Neural progenitor cell (in vitro differentiated cells): ENCODE results near the gene ZDHHC7. TPM values are rescaled to one million over a fixed set of nuclear protein-coding genes. Genes with fewer than 3 reads are reported as not detected.

Experiments used
- DNase-seq: peaks from one replicate; pipeline ENCODE4 v3.0.0-alpha.2; 2016; ENCODE audit warnings: low spot score
- H2AFZ ChIP-seq: fragments of 200-600 bp; sonication (generic); replicated peaks from 2 replicates; pipeline ENCODE4 v1.6.1; 2016; ENCODE audit warnings: antibody characterized with exemption
- H3F3A ChIP-seq: fragments of 200-600 bp; sonication (generic); 2 replicates; pipeline ENCODE4 v1.6.1; 2016; ENCODE audit warnings: antibody characterized with exemption, low read depth
- H3K27ac ChIP-seq: fragments of 200-600 bp; sonication (generic); 2 replicates; pipeline ENCODE4 v1.5.1; 2016; ENCODE audit warnings: mild to moderate bottlenecking
- H3K27me3 ChIP-seq: fragments of 200-600 bp; sonication (generic); 2 replicates; pipeline ENCODE4 v1.6.1; 2016; ENCODE audit warnings: mild to moderate bottlenecking, moderate library complexity
- H3K36me3 ChIP-seq: fragments of 200-600 bp; sonication (generic); 2 replicates; pipeline ENCODE4 v1.5.1; 2016
- H3K4me1 ChIP-seq: fragments of 200-600 bp; sonication (generic); 2 replicates; pipeline ENCODE4 v1.6.1; 2016; ENCODE audit warnings: mixed run types
- H3K4me2 ChIP-seq: fragments of 200-600 bp; sonication (generic); 2 replicates; pipeline ENCODE4 v1.6.1; 2016
- H3K4me3 ChIP-seq: fragments of 200-600 bp; sonication (generic); 2 replicates; pipeline ENCODE4 v1.5.1; 2016
- H3K79me2 ChIP-seq: fragments of 200-600 bp; sonication (generic); 2 replicates; pipeline ENCODE4 v1.6.1; 2016; ENCODE audit warnings: low read depth
- H3K9ac ChIP-seq: fragments of 200-600 bp; sonication (generic); 2 replicates; pipeline ENCODE4 v1.6.1; 2016
- H3K9me3 ChIP-seq: fragments of 200-600 bp; sonication (generic); 2 replicates; pipeline ENCODE4 v1.5.1; 2016; ENCODE audit warnings: low read depth
- H4K20me1 ChIP-seq: fragments of 200-600 bp; sonication (generic); 2 replicates; pipeline ENCODE4 v1.6.1; 2016; ENCODE audit warnings: low read depth
- H3K27ac Mint-ChIP-seq: 3 replicates; pipeline ENCODE4 v1.8.0; 2021; ENCODE audit warnings: mixed read lengths
- H3K27me3 Mint-ChIP-seq: 2 replicates; pipeline ENCODE4 v1.8.0; 2022; ENCODE audit warnings: low read depth, mild to moderate bottlenecking, inconsistent platforms, moderate library complexity, mixed read lengths; ENCODE audit not compliant: insufficient read depth
- H3K36me3 Mint-ChIP-seq: 3 replicates; pipeline ENCODE4 v1.8.0; 2021; ENCODE audit warnings: mixed read lengths
- H3K4me1 Mint-ChIP-seq: 3 replicates; pipeline ENCODE4 v1.8.0; 2021; ENCODE audit warnings: mixed read lengths
- H3K4me3 Mint-ChIP-seq: 3 replicates; pipeline ENCODE4 v1.8.0; 2021; ENCODE audit warnings: mild to moderate bottlenecking, moderate library complexity, mixed read lengths
- H3K9me3 Mint-ChIP-seq: 3 replicates; pipeline ENCODE4 v1.8.0; 2020; ENCODE audit warnings: mixed read lengths
- EZH2 ChIP-seq: fragments of 200-600 bp; sonication (generic); IDR thresholded peaks from 2 replicates; pipeline ENCODE4 v1.6.1; 2017; ENCODE audit warnings: antibody characterized with exemption, mild to moderate bottlenecking, moderate library complexity
- EZH2phosphoT487 ChIP-seq: fragments of 200-600 bp; sonication (generic); IDR thresholded peaks from 2 replicates; pipeline ENCODE4 v1.6.1; 2017; ENCODE audit warnings: antibody characterized with exemption
- total RNA-seq: library from RNA; depleted of rRNA; stranded (reverse); fragments of >200 nt; gene quantifications from 2 replicates; pipeline ENCODE4 v1.2.3, GENCODE V29; 2015; ENCODE audit warnings: low replicate concordance
- TF ChIP-seq, protein P1 (sequence below): fragments of 200-600 bp; sonication (generic); IDR thresholded peaks from 2 replicates; pipeline ENCODE4 v1.5.1; 2017; ENCODE audit warnings: antibody characterized with exemption, mild to moderate bottlenecking

The ZDHHC7 gene
- total RNA-seq, 1 donor from 2014 or later, result 57.0 TPM

DNA sequence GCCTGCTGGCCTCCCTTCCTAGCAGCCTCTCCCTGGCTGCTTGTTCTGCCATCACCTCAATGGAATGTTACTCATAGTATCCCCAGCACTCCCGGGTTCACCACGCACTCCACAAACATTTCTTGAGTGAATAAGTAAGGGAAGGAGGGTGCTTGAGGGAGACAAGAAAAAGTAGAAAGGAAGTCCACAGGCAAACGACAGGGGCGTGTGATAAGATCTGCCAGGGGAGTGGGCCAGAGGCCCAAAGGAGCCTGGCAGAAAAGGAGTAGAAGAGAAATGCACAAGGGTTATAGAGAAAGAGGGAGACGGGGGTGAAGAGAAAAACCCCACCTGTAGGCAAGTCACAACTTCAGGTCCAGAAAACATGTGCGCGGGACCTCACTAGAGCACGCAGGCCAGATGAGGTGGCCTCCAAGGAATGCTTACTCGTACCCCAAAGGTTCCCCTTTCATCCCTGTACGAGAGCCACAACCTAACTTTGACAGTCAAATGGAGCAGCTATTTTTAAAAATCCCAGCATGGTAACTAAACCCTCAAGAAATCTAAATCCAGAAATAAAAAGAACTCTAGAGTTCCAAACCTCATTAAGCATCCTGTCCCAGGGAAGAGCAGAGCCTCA is 6.6 kb downstream of the ZDHHC7 start:
- DNase-seq, result no peak
- Mint-ChIP-seq H3K4me3 (peak overlapping the region; percentile 59), H3K4me1 (peaks cover 34% of the 10 kb centered on the region), H3K9me3 (no peaks in the 10 kb centered on the region), H3K36me3 (peaks cover 8% of the 10 kb centered on the region), H3K27me3 (peaks cover 4% of the 10 kb centered on the region), H3K27ac (no peak overlapping the region)
- Histone ChIP-seq H3K79me2 (peaks cover 100% of the 10 kb centered on the region), H3K4me2 (no peak overlapping the region), H3K4me3 (no peak overlapping the region), H2AFZ (no peak overlapping the region), H3K9me3 (no peaks in the 10 kb centered on the region), H3K27ac (no peak overlapping the region), H3K4me1 (peaks cover 16% of the 10 kb centered on the region), H3F3A (no peaks in the 10 kb centered on the region), H4K20me1 (peaks cover 79% of the 10 kb centered on the region), H3K27me3 (no peaks in the 10 kb centered on the region), H3K9ac (no peak overlapping the region), H3K36me3 (no peaks in the 10 kb centered on the region)
- TF ChIP-seq, protein P1, sequence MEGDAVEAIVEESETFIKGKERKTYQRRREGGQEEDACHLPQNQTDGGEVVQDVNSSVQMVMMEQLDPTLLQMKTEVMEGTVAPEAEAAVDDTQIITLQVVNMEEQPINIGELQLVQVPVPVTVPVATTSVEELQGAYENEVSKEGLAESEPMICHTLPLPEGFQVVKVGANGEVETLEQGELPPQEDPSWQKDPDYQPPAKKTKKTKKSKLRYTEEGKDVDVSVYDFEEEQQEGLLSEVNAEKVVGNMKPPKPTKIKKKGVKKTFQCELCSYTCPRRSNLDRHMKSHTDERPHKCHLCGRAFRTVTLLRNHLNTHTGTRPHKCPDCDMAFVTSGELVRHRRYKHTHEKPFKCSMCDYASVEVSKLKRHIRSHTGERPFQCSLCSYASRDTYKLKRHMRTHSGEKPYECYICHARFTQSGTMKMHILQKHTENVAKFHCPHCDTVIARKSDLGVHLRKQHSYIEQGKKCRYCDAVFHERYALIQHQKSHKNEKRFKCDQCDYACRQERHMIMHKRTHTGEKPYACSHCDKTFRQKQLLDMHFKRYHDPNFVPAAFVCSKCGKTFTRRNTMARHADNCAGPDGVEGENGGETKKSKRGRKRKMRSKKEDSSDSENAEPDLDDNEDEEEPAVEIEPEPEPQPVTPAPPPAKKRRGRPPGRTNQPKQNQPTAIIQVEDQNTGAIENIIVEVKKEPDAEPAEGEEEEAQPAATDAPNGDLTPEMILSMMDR, result no peak
- TF ChIP-seq EZH2 (no peak), EZH2phosphoT487 (no peak)

DNA sequence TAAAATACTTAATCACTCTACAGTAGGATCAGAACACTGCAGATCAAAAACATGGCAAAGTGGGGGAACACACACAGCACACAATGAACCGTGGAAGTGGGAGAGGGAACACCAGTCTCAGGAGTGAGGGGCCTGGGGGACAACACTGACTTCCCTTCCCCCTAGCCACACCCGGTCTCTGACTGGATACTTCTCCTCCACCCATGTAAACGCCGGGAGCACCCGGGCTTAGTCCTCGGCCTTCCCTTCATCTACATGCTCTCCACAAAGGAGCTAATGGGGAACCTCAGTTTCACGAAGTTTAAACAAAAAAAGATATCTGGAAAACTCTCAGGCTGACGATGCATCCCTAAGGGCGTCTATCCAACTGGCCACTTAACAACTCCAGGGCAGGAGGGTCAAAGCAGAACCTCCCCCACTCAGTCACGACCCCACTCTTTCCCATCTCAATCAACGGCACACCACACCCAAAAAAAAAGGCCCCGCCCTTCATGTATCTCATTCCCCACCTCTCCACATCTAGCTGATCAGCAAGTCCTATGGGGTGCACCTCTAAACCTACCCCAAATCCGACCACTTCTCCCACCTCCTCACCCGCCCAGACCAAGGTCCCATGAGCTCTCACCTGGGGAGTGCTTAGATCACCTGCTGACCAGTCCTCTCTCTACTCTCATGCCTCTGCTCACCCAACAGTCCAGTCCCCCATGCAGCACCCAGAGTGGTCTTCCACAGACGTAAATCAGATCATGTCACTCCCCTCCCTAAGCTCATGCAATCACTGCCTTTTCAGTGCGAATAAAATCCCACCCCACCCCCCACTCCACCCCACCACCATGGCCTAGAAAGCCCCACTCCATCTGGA is 7.4 kb downstream of the ZDHHC7 start:
- Mint-ChIP-seq H3K9me3 (no peaks in the 10 kb centered on the region), H3K4me1 (peaks cover 29% of the 10 kb centered on the region), H3K27ac (no peak overlapping the region), H3K27me3 (peaks cover 4% of the 10 kb centered on the region), H3K36me3 (peaks cover 12% of the 10 kb centered on the region), H3K4me3 (no peak overlapping the region)
- Histone ChIP-seq H3K36me3 (no peaks in the 10 kb centered on the region), H3K4me3 (no peak overlapping the region), H3K27ac (no peak overlapping the region), H3K79me2 (peaks cover 100% of the 10 kb centered on the region), H3K4me2 (no peak overlapping the region), H3K9ac (no peak overlapping the region), H3K9me3 (no peaks in the 10 kb centered on the region), H2AFZ (no peak overlapping the region), H3F3A (no peaks in the 10 kb centered on the region), H3K27me3 (no peaks in the 10 kb centered on the region), H3K4me1 (peaks cover 16% of the 10 kb centered on the region), H4K20me1 (peaks cover 74% of the 10 kb centered on the region)
- no peak for TF ChIP-seq EZH2phosphoT487
- DNase-seq, result no peak

DNA sequence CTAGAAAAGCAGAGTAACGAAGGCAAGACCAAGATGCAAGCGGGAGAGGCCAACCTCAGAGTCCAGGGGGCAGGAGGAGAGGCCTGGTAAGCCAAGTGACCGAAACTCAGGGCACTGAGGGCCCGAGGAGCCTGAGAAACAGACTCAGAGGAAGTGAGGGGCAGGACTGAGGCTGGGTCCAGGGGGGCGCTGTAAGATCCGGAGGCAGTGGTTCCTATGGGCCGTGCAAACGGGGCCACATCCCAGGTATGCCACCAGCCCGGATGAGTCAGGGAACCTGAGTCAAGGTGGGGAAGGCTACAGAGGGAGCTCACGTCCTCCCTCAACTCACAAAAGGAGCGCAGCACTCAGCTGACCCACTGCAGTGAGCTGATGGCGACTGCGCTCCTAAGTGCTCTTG is 8.3 kb downstream of the ZDHHC7 start:
- Mint-ChIP-seq H3K27me3 (peaks cover 4% of the 10 kb centered on the region), H3K4me1 (peaks cover 28% of the 10 kb centered on the region), H3K36me3 (peaks cover 12% of the 10 kb centered on the region), H3K4me3 (no peak overlapping the region), H3K9me3 (no peaks in the 10 kb centered on the region), H3K27ac (peak overlapping the region; percentile 13)
- H3K4me3 ChIP-seq, result no peak overlapping the region
- no peak for DNase-seq
- peaks cover 16% of the 10 kb centered on the region for H3K4me1 ChIP-seq
- H2AFZ ChIP-seq, result no peak overlapping the region
- H3K36me3 ChIP-seq, result no peaks in the 10 kb centered on the region
- TF ChIP-seq EZH2phosphoT487, result no peak
- TF ChIP-seq, protein P1, result no peak
- TF ChIP-seq EZH2, result no peak
- H3K9me3 ChIP-seq, result no peaks in the 10 kb centered on the region
- no peak overlapping the region for H3K9ac ChIP-seq
- H3K4me2 ChIP-seq, result peak overlapping the region; percentile 51
- H3K27me3 ChIP-seq, result no peaks in the 10 kb centered on the region
- H3K79me2 ChIP-seq, result peaks cover 99% of the 10 kb centered on the region
- peak overlapping the region; percentile 70 for H3K27ac ChIP-seq
- H4K20me1 ChIP-seq, result peaks cover 69% of the 10 kb centered on the region
- H3F3A ChIP-seq, result no peaks in the 10 kb centered on the region
